ENCODE measurements around the gene RASL11A.
"Not testable (repeated sequence)": the region's sequence is repeated elsewhere in the genome, so short reads cannot be mapped to it uniquely, and the experiment has no call there.

The RASL11A gene

GRCh38 chr13:27311518-27312210, 41.0 kb downstream of the RASL11A start:
- H3K4me3 ChIP-seq (ENCODE audit: low read depth, low read length): no peak overlapping the region
- TF ChIP-seq CTCF (conservative IDR thresholded peaks at IDR 0.05; ENCODE audit: low read depth, low read length): no peak

GRCh38 chr13:27313770-27314169, 43.1 kb downstream of the RASL11A start:
- no peak for TF ChIP-seq CTCF (conservative IDR thresholded peaks at IDR 0.05; ENCODE audit: low read depth, low read length)

More at GRCh38 chr13:27311518-27312210, 41.0 kb downstream of the RASL11A start:
- no peak for DNase-seq (ENCODE audit: low read depth)

GRCh38 chr13:27319404-27319803, 48.8 kb downstream of the RASL11A start:
- no peak for TF ChIP-seq CTCF (conservative IDR thresholded peaks at IDR 0.05; ENCODE audit: low read depth, low read length)
- no peak for DNase-seq (ENCODE audit: low read depth)
- no peak overlapping the region for H3K4me3 ChIP-seq (ENCODE audit: low read depth, low read length)

More at GRCh38 chr13:27313770-27314169, 43.1 kb downstream of the RASL11A start:
- DNase-seq (ENCODE audit: low read depth): no peak
- no peak overlapping the region for H3K4me3 ChIP-seq (ENCODE audit: low read depth, low read length)

GRCh38 chr13:27321468-27322431, 51.1 kb downstream of the RASL11A start:
- TF ChIP-seq CTCF (conservative IDR thresholded peaks at IDR 0.05; ENCODE audit: low read depth, low read length): no peak
- no peak for DNase-seq (ENCODE audit: low read depth)
- H3K4me3 ChIP-seq (ENCODE audit: low read depth, low read length): no peak overlapping the region

- not testable (repeated sequence) for H3K4me3 ChIP-seq (ENCODE audit: low read depth, low read length); DNase-seq (ENCODE audit: low read depth)
Observed at GRCh38 chr13:27322443-27322842, 51.8 kb downstream of the RASL11A start.
